Forelimb muscle (tissue), 1 donor: ENCODE data around the gene PIGW. TPM values are rescaled to one million over a fixed set of nuclear protein-coding genes. Genes with fewer than 3 reads are reported as not detected.
"Not testable (repeated sequence)": the region's sequence is repeated elsewhere in the genome, so short reads cannot be mapped to it uniquely, and the experiment has no call there.

Source experiments
- DNase-seq: peaks from one replicate; pipeline ENCODE4 v3.0.0-alpha.2; 2013; ENCODE audit warnings: low read depth
- polyA plus RNA-seq: library from polyadenylated mRNA; unstranded; fragments of 120-200 nt; gene quantifications from one replicate; pipeline ENCODE4 v1.2.1, GENCODE V29; 2013; ENCODE audit not compliant: insufficient read length

The PIGW gene
- polyA plus RNA-seq, 1 donor = 7.6 TPM

DNA sequence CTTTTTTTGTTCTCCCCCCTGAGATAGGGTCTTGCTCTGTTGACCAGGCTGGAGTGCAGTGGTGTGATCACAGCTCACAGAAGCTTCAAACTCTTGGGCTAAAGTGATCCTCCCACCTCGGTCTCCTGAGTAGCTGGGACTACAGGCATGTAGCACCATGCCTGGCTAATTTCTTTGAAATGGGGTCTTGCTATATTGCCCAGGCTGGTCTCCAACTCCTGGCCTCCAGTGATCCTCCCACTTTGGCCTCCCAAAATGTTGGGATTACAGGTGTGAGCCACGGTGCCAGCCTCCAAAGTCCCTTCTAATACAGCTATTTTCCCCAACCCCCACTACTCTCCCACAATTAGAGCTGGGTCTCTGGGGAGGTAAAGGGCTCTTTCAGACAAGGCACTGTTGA is 26.3 kb upstream of the PIGW start:
- DNase-seq = not testable (repeated sequence)

- DNase-seq = no peak
Observed at GRCh38 chr17:36509272-36509985, 25.4 kb upstream of the PIGW start.

GRCh38 chr17:36510636-36511035 is 24.2 kb upstream of the PIGW start:
- no peak for DNase-seq

DNA sequence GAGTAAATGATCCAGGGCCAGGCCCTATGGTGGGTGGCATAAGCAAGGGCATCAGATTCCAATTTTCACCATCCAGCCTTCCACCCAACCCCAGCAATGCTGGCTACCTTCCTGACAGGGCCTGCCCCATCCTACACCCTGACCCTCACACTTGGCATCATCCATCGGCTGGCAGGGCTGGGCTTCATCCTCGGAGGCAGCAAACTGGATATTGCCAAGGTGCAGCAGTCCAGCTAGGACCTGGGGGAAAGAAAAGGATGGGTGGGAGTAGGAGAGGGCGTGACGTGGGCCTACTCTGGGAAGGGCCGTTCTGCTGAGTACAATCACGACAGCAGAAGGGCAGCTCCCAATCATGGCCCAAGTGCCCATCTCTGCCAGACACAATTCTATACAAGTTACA is 23.6 kb upstream of the PIGW start:
- no peak for DNase-seq

- DNase-seq = no peak
Observed at GRCh38 chr17:36512641-36513040, 22.1 kb upstream of the PIGW start.

- DNase-seq = no peak
Observed at GRCh38 chr17:36514856-36515255, 19.9 kb upstream of the PIGW start.

DNA sequence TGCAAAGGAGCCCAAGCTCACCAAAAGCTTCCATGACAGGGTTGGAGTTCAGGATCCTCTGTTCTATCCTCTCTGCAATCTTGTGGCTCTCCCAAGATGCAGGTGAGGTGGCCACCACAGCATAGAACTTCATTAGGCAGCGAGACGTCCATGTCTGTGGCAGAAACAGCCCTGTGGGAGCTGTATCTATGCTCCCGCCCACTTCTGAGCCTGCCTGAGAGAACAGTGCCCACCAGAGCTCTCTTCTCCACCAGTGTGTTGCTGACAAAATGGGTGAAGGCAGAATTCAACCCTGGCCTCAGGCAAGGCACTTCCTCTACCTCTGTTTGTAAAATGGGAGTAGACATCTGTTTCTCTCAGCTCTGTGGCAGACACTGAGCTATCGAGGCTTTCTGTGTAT is 18.9 kb upstream of the PIGW start:
- DNase-seq = no peak

GRCh38 chr17:36523113-36523512 is 11.7 kb upstream of the PIGW start:
- no peak for DNase-seq

GRCh38 chr17:36524428-36524876 is 10.3 kb upstream of the PIGW start:
- no peak for DNase-seq

DNA sequence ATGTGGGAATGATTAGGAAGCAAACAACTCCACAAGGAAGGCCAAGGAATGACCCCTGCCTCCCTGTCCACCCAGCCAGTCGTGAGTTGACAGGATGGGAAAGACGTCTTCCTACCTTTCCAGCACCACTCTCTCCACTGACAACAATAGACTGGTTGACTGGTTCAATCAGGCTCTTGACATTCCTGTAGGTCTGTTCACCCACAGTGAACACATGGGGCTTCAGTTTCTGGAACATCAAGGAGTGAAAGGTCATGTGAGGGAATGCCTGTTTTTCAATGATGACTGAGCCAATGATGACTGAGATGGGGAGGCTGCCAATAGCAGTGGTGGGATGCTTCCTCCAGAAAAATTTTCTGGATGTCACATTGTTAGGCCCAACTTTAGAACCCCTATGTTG is 9.7 kb upstream of the PIGW start:
- DNase-seq = no peak

DNA sequence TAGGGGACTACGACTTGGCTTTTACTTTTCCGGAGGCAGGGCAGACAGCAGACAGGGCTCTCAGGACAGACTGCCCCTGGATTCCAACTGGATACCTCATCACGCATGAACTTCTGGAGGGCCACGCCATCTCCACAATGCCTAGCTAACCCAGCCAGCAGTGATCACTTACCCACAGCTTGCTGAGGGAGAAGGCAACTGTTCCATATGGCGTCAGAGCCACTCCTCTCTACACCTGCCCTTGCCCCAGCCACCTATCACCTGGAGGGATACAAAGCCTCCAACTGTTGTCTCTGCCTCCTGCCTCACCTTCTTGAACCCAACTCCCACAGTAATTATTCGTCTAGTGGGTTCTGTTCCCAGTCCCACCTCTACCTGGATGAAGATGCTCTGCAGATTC is 8.9 kb upstream of the PIGW start:
- DNase-seq = no peak

- DNase-seq = no peak
Observed at GRCh38 chr17:36527621-36528250, 7.1 kb upstream of the PIGW start.

DNA sequence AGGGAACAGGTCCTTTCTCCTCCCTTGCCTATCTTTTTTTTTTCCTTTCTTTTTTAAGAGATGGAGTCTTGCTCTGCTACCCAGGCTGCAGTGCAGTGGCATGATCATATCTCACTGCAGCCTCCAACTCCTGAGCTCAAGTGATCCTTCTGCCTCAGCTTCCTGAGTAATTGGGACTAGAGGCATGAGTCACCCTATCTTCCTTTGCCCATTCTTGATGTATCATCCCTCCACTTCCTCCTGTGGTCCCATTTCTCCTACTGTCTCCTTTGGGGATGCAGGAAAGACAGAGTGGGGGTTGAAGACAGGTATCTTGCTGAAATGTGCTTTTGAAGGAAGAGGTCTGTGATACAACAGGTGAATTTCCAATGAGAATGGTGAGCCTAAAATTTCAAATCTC is 5.7 kb upstream of the PIGW start:
- no peak for DNase-seq

GRCh38 chr17:36532435-36532975 is 2.3 kb upstream of the PIGW start:
- DNase-seq = no peak

GRCh38 chr17:36533935-36534839 is 600 bp upstream of the PIGW start:
- DNase-seq = no peak

DNA sequence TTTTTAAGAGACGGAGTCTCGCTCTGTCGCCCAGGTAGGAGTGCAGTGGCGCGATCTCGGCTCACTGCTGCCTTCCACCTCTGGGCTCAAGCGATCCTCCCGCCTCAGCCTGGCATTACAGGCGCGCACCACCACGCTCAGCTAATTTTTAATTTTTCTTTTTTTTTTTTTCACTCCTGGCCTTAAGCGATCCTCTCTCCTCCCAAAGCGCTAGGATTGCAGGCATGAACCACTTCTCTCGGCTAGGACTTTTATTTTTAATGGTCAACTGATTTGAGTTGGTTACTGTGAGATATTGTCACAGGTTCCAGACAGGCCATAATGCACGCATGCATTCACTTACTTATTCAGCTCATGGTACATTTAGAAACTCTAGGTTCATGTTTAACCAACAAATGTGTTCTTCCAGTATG is 888 bp downstream of the PIGW start:
- DNase-seq = no peak

DNA sequence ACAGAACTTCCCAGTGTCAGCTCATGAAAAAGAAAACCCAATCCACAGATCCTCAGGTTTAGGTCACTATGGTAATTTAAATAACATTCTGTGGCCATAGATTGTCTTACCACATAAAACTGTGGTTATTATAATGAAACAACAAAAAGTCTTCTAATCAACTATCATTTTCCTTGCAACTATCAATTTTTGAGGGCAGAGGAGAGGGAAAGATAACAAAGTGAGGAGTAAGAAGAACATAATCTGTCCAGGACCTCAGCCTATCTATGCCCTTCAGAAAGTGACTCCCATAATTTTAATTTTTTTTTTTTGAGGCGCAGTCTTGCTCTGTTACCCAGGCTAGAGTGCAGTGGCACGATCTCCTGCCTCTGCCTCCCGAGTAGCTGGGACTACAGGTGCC is 5.9 kb downstream of the PIGW start:
- DNase-seq = no peak

GRCh38 chr17:36542755-36543154 is 8.0 kb downstream of the PIGW start:
- DNase-seq = no peak

- DNase-seq = peak; percentile 26
Observed at GRCh38 chr17:36544044-36544306, 9.2 kb downstream of the PIGW start.

- peak; percentile 65 for DNase-seq
Observed at GRCh38 chr17:36544307-36545076, 9.7 kb downstream of the PIGW start, which contains the start of gene GGNBP2. Gene GGNBP2 (plus strand): TSS chr17:36544919. CDS start chr17:36545725, 806 bp downstream.

DNA sequence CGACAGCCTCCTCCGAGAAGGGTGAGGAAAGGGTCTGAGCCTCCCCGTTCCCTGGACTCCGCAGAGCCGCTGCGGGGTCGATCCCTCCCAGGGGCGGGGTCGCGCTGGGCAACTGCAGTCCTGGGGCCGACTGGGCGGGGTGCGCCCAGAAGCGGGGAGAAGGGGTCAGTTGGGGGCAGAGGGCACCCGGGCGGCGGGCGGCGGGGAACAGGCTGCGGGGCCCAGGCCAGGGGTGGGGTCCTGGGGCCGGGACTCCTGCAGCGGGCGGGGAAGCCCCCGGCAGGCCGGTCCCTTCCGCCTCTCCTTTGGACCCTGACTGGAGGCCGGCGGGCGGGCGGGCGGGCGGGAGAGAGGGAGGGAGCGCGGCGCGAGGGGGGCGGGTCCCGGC is 10.3 kb downstream of the PIGW start:
- no peak for DNase-seq
